Ishikawa (cell line): Measurements from ENCODE around the gene TMEM164.

ENCODE experiments used
- CEBPB ChIP-seq: IDR thresholded peaks from 2 replicates; pipeline ENCODE4 v1.6.1; 2012
- CREB1 ChIP-seq: IDR thresholded peaks from 2 replicates; pipeline ENCODE4 v1.6.1; 2012; ENCODE audit warnings: low read depth
- EGR1 ChIP-seq: IDR thresholded peaks from 2 replicates; pipeline ENCODE4 v1.6.1; 2012
- EP300 ChIP-seq: IDR thresholded peaks from 2 replicates; pipeline ENCODE4 v1.6.1; 2012; ENCODE audit warnings: borderline replicate concordance
- FOXM1 ChIP-seq: IDR thresholded peaks from 2 replicates; pipeline ENCODE4 v1.6.1; 2012; ENCODE audit warnings: low read depth, borderline replicate concordance
- MAX ChIP-seq: IDR thresholded peaks from 2 replicates; pipeline ENCODE4 v1.6.1; 2012
- NFIC ChIP-seq: IDR thresholded peaks from 2 replicates; pipeline ENCODE4 v1.6.1; 2012
- RAD21 ChIP-seq: IDR thresholded peaks from 2 replicates; pipeline ENCODE4 v1.6.1; 2012; ENCODE audit warnings: low read depth
- REST ChIP-seq: IDR thresholded peaks from 2 replicates; pipeline ENCODE4 v1.6.1; 2012; ENCODE audit warnings: low read depth, mild to moderate bottlenecking
- TAF1 ChIP-seq: IDR thresholded peaks from 2 replicates; pipeline ENCODE4 v1.6.1; 2012; ENCODE audit warnings: low read depth, mild to moderate bottlenecking
- TCF12 ChIP-seq: IDR thresholded peaks from 2 replicates; pipeline ENCODE4 v1.6.1; 2012; ENCODE audit warnings: low read depth
- TEAD4 ChIP-seq: IDR thresholded peaks from 2 replicates; pipeline ENCODE4 v1.6.1; 2012
- USF1 ChIP-seq: IDR thresholded peaks from 2 replicates; pipeline ENCODE4 v1.6.1; 2012
- YY1 ChIP-seq: IDR thresholded peaks from 2 replicates; pipeline ENCODE4 v1.6.1; 2012; ENCODE audit warnings: low read depth
- ZBTB7A ChIP-seq: IDR thresholded peaks from 2 replicates; pipeline ENCODE4 v1.6.1; 2012; ENCODE audit warnings: low read depth

TMEM164 gene

GRCh38 chrX:110163488-110163887 is 160.6 kb downstream of the TMEM164 start:
- TF ChIP-seq YY1, result no peak
- no peak for TF ChIP-seq FOXM1
- TF ChIP-seq EGR1, result no peak
- TF ChIP-seq RAD21, result no peak
- TF ChIP-seq MAX, result no peak
- TF ChIP-seq USF1, result no peak
- TF ChIP-seq NFIC, result no peak
- TF ChIP-seq CEBPB, result no peak
- no peak for TF ChIP-seq ZBTB7A
- TF ChIP-seq TEAD4, result no peak

GRCh38 chrX:110167952-110168451 is 165.1 kb downstream of the TMEM164 start:
- TF ChIP-seq RAD21 (peak; percentile 46), EP300 (no peak), CEBPB (no peak), CREB1 (no peak)

GRCh38 chrX:110168585-110168984 is 165.7 kb downstream of the TMEM164 start:
- TF ChIP-seq YY1, result no peak

GRCh38 chrX:110170029-110170428 is 167.1 kb downstream of the TMEM164 start:
- TF ChIP-seq CEBPB, result no peak

- no peak for TF ChIP-seq TEAD4
- no peak for TF ChIP-seq CREB1
Measured at GRCh38 chrX:110171442-110171841, 168.5 kb downstream of the TMEM164 start.

- TF ChIP-seq CREB1 (no peak), YY1 (no peak), USF1 (no peak), CEBPB (no peak), RAD21 (no peak), TAF1 (no peak), FOXM1 (no peak), TCF12 (no peak), TEAD4 (no peak), NFIC (no peak), EP300 (no peak), ZBTB7A (no peak)
Measured at GRCh38 chrX:110172215-110172614, 169.3 kb downstream of the TMEM164 start.

GRCh38 chrX:110173192-110174175 is 170.6 kb downstream of the TMEM164 start:
- TF ChIP-seq NFIC (no peak), USF1 (no peak), RAD21 (no peak), TCF12 (no peak), REST (no peak), YY1 (no peak), ZBTB7A (no peak), TAF1 (no peak), CREB1 (no peak), EP300 (no peak), FOXM1 (no peak), EGR1 (no peak), MAX (no peak), TEAD4 (no peak), CEBPB (no peak)

GRCh38 chrX:110175146-110175545 is 172.2 kb downstream of the TMEM164 start:
- TF ChIP-seq TEAD4 (no peak), USF1 (no peak), CREB1 (no peak), TAF1 (no peak), EP300 (no peak), CEBPB (no peak), REST (no peak), MAX (no peak), NFIC (no peak), FOXM1 (no peak), RAD21 (no peak), TCF12 (no peak), ZBTB7A (no peak), EGR1 (no peak)
